Measurements from ENCODE around the gene PHAF1.

DNA sequence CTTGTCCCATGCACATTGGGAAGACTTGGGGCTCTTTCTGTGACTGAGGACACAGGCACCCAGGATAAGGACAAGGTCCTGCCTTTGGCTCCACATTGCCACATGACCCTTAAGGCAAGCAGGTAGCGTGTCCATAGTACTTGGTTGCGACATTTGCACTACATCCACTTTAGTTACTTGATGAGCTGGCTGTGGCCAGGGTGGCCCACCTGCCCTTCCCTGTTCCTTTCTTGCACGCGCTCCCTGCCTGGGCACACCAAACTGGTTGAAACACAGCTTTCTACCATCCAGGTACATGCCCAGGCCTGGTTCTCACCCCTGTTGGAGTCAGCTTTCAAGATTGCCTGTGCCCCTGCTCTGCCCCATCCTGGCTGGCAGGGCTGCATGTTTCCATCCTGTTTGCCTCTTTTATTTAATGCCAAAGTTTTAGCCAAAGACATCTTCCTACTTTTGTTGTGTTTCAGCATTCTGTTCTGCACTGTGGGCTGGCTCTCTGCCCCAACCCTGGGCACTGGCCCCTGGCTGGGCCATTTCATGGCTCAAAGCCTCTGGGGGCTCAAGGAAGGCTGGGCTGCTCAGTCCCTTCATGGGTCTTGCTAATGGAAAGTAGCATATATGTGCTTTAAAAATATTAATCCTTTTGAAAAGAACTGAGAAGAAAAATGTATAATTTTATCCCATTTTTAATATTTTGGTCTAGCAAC lies 37.8 kb downstream of the PHAF1 start:
- TF ChIP-seq, protein P1, sequence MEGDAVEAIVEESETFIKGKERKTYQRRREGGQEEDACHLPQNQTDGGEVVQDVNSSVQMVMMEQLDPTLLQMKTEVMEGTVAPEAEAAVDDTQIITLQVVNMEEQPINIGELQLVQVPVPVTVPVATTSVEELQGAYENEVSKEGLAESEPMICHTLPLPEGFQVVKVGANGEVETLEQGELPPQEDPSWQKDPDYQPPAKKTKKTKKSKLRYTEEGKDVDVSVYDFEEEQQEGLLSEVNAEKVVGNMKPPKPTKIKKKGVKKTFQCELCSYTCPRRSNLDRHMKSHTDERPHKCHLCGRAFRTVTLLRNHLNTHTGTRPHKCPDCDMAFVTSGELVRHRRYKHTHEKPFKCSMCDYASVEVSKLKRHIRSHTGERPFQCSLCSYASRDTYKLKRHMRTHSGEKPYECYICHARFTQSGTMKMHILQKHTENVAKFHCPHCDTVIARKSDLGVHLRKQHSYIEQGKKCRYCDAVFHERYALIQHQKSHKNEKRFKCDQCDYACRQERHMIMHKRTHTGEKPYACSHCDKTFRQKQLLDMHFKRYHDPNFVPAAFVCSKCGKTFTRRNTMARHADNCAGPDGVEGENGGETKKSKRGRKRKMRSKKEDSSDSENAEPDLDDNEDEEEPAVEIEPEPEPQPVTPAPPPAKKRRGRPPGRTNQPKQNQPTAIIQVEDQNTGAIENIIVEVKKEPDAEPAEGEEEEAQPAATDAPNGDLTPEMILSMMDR (IDR thresholded peaks at IDR 0.05): no peak
- TF ChIP-seq POLR2A (IDR thresholded peaks at IDR 0.05): no peak

Data from Peyer's patch (tissue), 4 donors.